CD4-positive, alpha-beta T cell treated with Interleukin-4 for 1 hour (primary cell): ENCODE measurements around the gene AP1B1.

ENCODE experiments used
- DNase-seq, 2 donors: peaks; one replicate each; pipeline ENCODE4 v3.0.0-alpha.2; 2020 to 2022

AP1B1 gene

DNA sequence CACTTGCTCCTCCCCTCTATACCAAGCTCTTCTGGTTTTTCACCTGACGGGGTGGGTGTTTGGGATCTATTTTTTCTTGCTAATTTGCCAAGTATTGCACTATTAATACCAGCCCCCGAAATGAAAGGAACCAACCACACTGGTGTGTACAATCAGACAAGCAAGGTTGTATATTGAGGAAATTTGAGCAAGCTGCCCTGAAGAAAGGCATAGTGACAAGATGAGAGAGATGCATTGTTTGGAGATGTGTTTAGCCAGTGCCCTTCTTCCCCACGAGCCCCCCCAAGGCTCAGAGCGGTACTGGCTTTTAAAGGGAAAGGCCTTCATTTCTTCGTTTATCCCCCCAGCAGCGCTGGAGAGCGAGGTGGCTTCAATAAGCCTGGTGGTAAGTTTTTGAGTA lies 97.2 kb downstream of the AP1B1 start:
- no peak for DNase-seq

DNA sequence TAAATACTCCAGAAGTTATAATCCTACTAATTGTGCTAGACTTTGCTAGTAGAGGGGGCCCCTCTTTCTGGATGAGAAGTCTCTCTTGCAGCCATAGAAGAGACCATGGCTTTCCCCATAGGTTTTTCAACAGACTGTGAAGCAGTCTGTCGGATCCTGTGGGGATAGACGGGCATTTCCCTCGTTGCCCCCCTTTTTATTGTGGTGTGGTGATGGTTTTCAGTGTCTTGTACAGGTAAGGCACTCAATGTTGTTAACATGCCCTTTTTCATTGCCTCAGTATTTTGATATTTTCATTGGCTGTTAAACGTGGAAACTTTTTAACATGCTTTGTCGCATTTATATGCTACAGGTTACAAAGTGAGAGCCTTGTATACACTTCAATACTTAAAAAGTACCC lies 98.3 kb downstream of the AP1B1 start:
- DNase-seq: no peak

DNA sequence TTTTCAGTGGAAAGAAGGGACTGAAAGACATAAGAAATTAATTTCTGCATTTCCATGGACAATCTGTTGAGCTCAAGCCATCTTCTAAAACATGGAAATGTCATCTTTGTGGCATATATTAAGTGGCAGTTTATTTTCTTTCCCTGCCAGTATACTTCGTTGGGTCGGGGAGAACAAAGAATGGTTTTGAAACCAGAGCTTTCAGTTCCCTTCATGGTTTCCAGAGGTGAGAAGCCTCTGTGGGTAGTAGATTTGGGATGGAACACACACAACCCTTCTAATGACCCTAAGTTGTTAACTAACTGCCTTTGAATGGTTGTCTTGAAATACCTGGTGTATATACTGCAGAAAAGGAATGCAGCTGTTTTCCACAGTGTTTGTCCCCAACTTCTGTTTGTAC lies 99.5 kb downstream of the AP1B1 start:
- no peak for DNase-seq

DNA sequence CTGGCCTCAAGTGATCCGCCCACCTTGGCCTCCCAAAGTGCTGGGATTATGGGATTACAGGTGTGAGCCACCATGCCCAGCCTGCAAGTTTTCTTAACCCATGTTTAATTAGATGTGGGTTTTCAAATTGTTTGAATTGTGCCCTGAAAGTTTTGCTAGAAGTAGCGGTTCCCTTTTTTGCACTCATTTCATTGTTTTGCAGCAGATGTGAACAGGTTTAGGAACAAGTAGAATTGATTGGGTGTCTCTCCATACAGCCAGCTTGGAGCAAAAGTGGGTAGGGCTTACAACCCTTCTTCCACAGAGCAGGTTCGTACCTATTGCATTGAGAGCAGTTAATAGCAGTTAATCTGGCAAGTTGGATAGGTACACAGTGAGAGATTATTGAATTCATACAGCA lies 104.2 kb downstream of the AP1B1 start:
- DNase-seq: no peak

DNA sequence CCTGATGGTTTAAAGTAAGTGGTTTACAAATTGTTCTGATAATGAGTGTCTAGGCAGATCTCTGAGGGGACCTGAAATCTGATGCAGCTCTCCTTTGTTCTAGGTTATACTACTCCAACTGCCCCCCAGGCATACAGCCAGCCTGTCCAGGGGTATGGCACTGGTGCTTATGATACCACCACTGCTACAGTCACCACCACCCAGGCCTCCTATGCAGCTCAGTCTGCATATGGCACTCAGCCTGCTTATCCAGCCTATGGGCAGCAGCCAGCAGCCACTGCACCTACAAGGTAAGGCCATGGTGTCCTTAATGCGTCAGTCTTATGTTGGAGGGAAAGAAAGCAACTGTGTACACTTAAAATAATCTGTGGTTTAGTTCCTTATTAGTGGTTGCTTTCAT lies 110.4 kb downstream of the AP1B1 start:
- DNase-seq: no peak
